Activated T-helper 1 cell treated with anti-CD3 and anti-CD28 coated beads, Interleukin-12 subunit alpha, Interleukin-12 subunit beta, Interleukin-2, Interleukin-4 antibody, amounts not matched to agents 30 ng/mL and 10 ng/mL and 1 ng/mL, durations not matched to agents 14 hours and 24 hours and 36 hours (primary cell): ENCODE data around the gene LMBR1. TPM values are rescaled to one million over a fixed set of nuclear protein-coding genes. Genes with fewer than 3 reads are reported as not detected.

Experiments
- total RNA-seq: library from RNA; stranded (reverse); gene quantifications from 2 replicates; pipeline ENCODE4 v1.2.3, GENCODE V29; 2022

Gene LMBR1
- total RNA-seq, 1 donor from 2014 or later: 55.5 TPM

Other genes with a start within 250 kb of the LMBR1 start
- gene NOM1, start 56.5 kb upstream of the LMBR1 start, total RNA-seq: 46.4 and 50.9 TPM in 2 replicates
- not detected in 2 replicates for gene MNX1, start 117.5 kb upstream of the LMBR1 start, total RNA-seq
- 91.5 and 95.8 TPM in 2 replicates for gene UBE3C, start 245.7 kb upstream of the LMBR1 start, total RNA-seq